Esophagus squamous epithelium (tissue), 4 donors: Measurements from ENCODE around the gene GPA33.

Source experiments
- CTCF ChIP-seq, 6 experiments: fragments of 450-650 bp in 4 of 6; fragments of 200-600 bp in 2 of 6; sonication (generic) in 2 of 6; IDR thresholded peaks; one replicate each; pipeline ENCODE4 v1.5.1; 2016 to 2019; ENCODE audit warnings: antibody characterized with exemption in 6 of 6, mild to moderate bottlenecking in 4 of 6, moderate library complexity in 4 of 6
- POLR2A ChIP-seq, 4 donors: fragments of 450-650 bp; IDR thresholded peaks; one replicate each; pipeline ENCODE4 v1.6.1; 2017; ENCODE audit warnings: antibody characterized with exemption in 4 of 4, mild to moderate bottlenecking in 4 of 4, moderate library complexity in 3 of 4

GRCh38 chr1:167083066-167083665, 7.0 kb downstream of the GPA33 start:
- TF ChIP-seq CTCF (IDR thresholded peaks at IDR 0.05), result no peak
- TF ChIP-seq POLR2A (IDR thresholded peaks at IDR 0.05), result no peak
